ENCODE data around the gene ZC3H12A.

- TF ChIP-seq YY1 (IDR thresholded peaks at IDR 0.05; ENCODE audit: insufficient read depth, insufficient read length) (no peak), ZNF274 (IDR thresholded peaks at IDR 0.05; ENCODE audit: low read depth, low read length) (no peak), SUZ12 (IDR thresholded peaks at IDR 0.05; ENCODE audit: extremely low read depth, insufficient read depth, insufficient read length) (no peak)
Observed at GRCh38 chr1:37506740-37507139, 32.4 kb downstream of the ZC3H12A start.
